ENCODE data around the gene BCL6. TPM values are rescaled to one million over a fixed set of nuclear protein-coding genes. Genes with fewer than 3 reads are reported as not detected.

Gene BCL6
- total RNA-seq, 1 donor, result 40.2 TPM

GRCh38 chr3:187746059-187746441, 782 bp upstream of the BCL6 start:
- Histone ChIP-seq H3K27ac (ENCODE audit: low read depth, low read length) (peak overlapping the region; percentile 100), H2AFZ (ENCODE audit: low read length) (no peak overlapping the region), H3K27me3 (ENCODE audit: insufficient read depth, low read length) (no peaks in the 10 kb centered on the region), H3K4me1 (ENCODE audit: insufficient read depth, low read length) (peaks cover 26% of the 10 kb centered on the region), H3K4me3 (ENCODE audit: insufficient read depth, low read length) (peak overlapping the region; percentile 93), H3K79me2 (ENCODE audit: insufficient read depth, low read length) (peaks cover 38% of the 10 kb centered on the region), H4K20me1 (ENCODE audit: insufficient read depth, low read length) (peaks cover 6% of the 10 kb centered on the region), H3K36me3 (ENCODE audit: insufficient read depth, low read length) (no peaks in the 10 kb centered on the region), H3K9me3 (ENCODE audit: low read depth, low read length) (no peaks in the 10 kb centered on the region), H3K4me2 (ENCODE audit: insufficient read depth, low read length) (peak overlapping the region; percentile 100)
- no peak for DNase-seq (ENCODE audit: insufficient read length, low spot score, missing footprints)
- TF ChIP-seq CTCF (IDR thresholded peaks at IDR 0.05; ENCODE audit: extremely low read depth, low read depth, low read length), result no peak

- no peaks in the 10 kb centered on the region for H3K27me3 ChIP-seq (ENCODE audit: insufficient read depth, low read length)
- peak; percentile 71 for DNase-seq (ENCODE audit: insufficient read length, low spot score, missing footprints)
- H4K20me1 ChIP-seq (ENCODE audit: insufficient read depth, low read length), result peaks cover 9% of the 10 kb centered on the region
- TF ChIP-seq CTCF (IDR thresholded peaks at IDR 0.05; ENCODE audit: extremely low read depth, low read depth, low read length), result no peak
- H3K4me2 ChIP-seq (ENCODE audit: insufficient read depth, low read length), result peak overlapping the region; percentile 100
- peaks cover 46% of the 10 kb centered on the region for H3K79me2 ChIP-seq (ENCODE audit: insufficient read depth, low read length)
- H3K9me3 ChIP-seq (ENCODE audit: low read depth, low read length), result no peaks in the 10 kb centered on the region
- peak overlapping the region; percentile 100 for H3K27ac ChIP-seq (ENCODE audit: low read depth, low read length)
- no peak overlapping the region for H2AFZ ChIP-seq (ENCODE audit: low read length)
- H3K4me1 ChIP-seq (ENCODE audit: insufficient read depth, low read length), result peaks cover 39% of the 10 kb centered on the region
- no peaks in the 10 kb centered on the region for H3K36me3 ChIP-seq (ENCODE audit: insufficient read depth, low read length)
- peak overlapping the region; percentile 93 for H3K4me3 ChIP-seq (ENCODE audit: insufficient read depth, low read length)
Measured at GRCh38 chr3:187744169-187745151, 808 bp downstream of the BCL6 start.

- H3K9me3 ChIP-seq (ENCODE audit: low read depth, low read length), result no peaks in the 10 kb centered on the region
- H3K27me3 ChIP-seq (ENCODE audit: insufficient read depth, low read length), result no peaks in the 10 kb centered on the region
- DNase-seq (ENCODE audit: insufficient read length, low spot score, missing footprints), result peak; percentile 71
- H3K27ac ChIP-seq (ENCODE audit: low read depth, low read length), result peak overlapping the region; percentile 100
- peaks cover 54% of the 10 kb centered on the region for H3K79me2 ChIP-seq (ENCODE audit: insufficient read depth, low read length)
- no peak for TF ChIP-seq CTCF (IDR thresholded peaks at IDR 0.05; ENCODE audit: extremely low read depth, low read depth, low read length)
- H2AFZ ChIP-seq (ENCODE audit: low read length), result no peak overlapping the region
- H3K36me3 ChIP-seq (ENCODE audit: insufficient read depth, low read length), result no peaks in the 10 kb centered on the region
- peaks cover 42% of the 10 kb centered on the region for H3K4me1 ChIP-seq (ENCODE audit: insufficient read depth, low read length)
- peak overlapping the region; percentile 93 for H3K4me3 ChIP-seq (ENCODE audit: insufficient read depth, low read length)
- H4K20me1 ChIP-seq (ENCODE audit: insufficient read depth, low read length), result peaks cover 12% of the 10 kb centered on the region
- H3K4me2 ChIP-seq (ENCODE audit: insufficient read depth, low read length), result peak overlapping the region; percentile 100
Measured at GRCh38 chr3:187743195-187744141, 1.8 kb downstream of the BCL6 start.

All from osteoblast (primary cell).